ENCODE results near the gene BCAS4.

DNA sequence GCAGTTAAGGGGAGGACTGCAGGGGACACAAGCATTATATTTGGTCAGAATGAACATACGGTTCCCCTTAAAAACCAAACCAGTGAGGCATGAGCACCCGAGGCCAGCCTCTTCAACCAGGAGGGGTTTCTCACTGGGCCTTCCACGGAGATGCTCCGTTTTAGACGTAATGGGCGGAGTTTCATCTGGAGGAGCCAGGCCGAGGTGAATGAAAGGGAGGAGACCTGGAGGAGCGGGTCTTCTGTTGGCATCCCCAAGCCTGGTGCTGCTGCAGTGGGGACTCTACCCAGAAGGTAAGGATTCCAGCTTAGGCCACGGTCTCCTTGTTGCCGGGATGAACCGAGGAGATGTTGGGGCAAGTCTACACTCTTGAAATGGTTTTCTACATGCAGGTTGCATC is 89.0 kb downstream of the BCAS4 start:
- TF ChIP-seq, protein P1, sequence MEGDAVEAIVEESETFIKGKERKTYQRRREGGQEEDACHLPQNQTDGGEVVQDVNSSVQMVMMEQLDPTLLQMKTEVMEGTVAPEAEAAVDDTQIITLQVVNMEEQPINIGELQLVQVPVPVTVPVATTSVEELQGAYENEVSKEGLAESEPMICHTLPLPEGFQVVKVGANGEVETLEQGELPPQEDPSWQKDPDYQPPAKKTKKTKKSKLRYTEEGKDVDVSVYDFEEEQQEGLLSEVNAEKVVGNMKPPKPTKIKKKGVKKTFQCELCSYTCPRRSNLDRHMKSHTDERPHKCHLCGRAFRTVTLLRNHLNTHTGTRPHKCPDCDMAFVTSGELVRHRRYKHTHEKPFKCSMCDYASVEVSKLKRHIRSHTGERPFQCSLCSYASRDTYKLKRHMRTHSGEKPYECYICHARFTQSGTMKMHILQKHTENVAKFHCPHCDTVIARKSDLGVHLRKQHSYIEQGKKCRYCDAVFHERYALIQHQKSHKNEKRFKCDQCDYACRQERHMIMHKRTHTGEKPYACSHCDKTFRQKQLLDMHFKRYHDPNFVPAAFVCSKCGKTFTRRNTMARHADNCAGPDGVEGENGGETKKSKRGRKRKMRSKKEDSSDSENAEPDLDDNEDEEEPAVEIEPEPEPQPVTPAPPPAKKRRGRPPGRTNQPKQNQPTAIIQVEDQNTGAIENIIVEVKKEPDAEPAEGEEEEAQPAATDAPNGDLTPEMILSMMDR (IDR thresholded peaks at IDR 0.05; ENCODE audit: borderline replicate concordance, extremely low read depth, low read length, poor library complexity, severe bottlenecking), result no peak
- no peak for TF ChIP-seq EZH2 (IDR thresholded peaks at IDR 0.05; ENCODE audit: borderline replicate concordance, low read depth, low read length, severe bottlenecking)

Data from DND-41 (cell line).